ENCODE data around the gene STRIT1.

DNA sequence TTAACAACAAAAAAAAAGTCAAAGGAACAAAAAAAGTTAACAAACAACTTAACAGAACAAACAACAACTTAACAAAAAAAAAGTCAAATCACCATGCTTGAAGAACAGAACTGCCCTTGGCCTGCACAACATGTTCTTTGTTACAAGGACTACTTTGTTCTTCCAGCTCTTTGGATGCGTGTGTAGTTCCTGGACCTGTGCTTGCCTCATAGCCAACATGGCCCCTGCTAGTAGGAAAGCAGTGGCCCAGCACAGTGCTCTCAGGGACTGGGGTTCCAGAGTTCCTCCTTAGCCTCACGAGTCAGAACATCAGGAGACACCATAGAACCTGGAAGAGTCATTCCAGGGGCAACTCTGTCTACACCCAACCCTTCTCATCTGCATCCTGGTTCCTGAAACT, 10.9 kb upstream of the STRIT1 start:
- TF ChIP-seq GATA2 (IDR thresholded peaks at IDR 0.05; ENCODE audit: low read depth, low read length) (no peak), GATA3 (IDR thresholded peaks at IDR 0.05; ENCODE audit: low read depth, low read length) (no peak)

All from SH-SY5Y (cell line).